ENCODE data around the gene BCAN. TPM values are rescaled to one million over a fixed set of nuclear protein-coding genes. Genes with fewer than 3 reads are reported as not detected.

Gene BCAN
- total RNA-seq, 6 donors from 2014 or later, result 0.11 to 0.13 TPM; not detected in 4

- WGBS, 2 donors, result 26 to 35% methylated on average over 5 to 28 of the region's 40 CpGs
- peak overlapping the region in 3 of 4 donors; percentile 15 to 36 (median 34) for H3K4me3 ChIP-seq
- no peak overlapping the region for H3K27ac ChIP-seq
- peaks cover 9 to 14% (median 11%) of the 10 kb centered on the region in 4 donors for H3K4me1 ChIP-seq
- DNase-seq (peak in 1 of 2 donors; percentile 78), ATAC-seq (ENCODE audit: low FRiP score in 2 of 2) (peak in 1 of 2 donors; percentile 20)
- H3K36me3 ChIP-seq, result no peaks in the 10 kb centered on the region
- H3K9me3 ChIP-seq, result no peaks in the 10 kb centered on the region
- peaks cover 3 to 41% (median 25%) of the 10 kb centered on the region in 4 donors for H3K27me3 ChIP-seq
- TF ChIP-seq POLR2A (IDR thresholded peaks at IDR 0.05) (no peak), EP300 (IDR thresholded peaks at IDR 0.05) (no peak), POLR2AphosphoS5 (IDR thresholded peaks at IDR 0.05) (no peak), CTCF (IDR thresholded peaks at IDR 0.05) (no peak)
Measured at GRCh38 chr1:156642265-156643048, 540 bp downstream of the BCAN start.

GRCh38 chr1:156643049-156643777, 1.3 kb downstream of the BCAN start:
- DNase-seq (no peak), ATAC-seq (ENCODE audit: low FRiP score in 2 of 2) (no peak)
- 57 to 68% methylated on average over 6 of the region's 7 CpGs for WGBS, 2 donors

GRCh38 chr1:156643778-156644092, 1.8 kb downstream of the BCAN start:
- no peak overlapping the region for H3K4me3 ChIP-seq
- DNase-seq (no peak), ATAC-seq (ENCODE audit: low FRiP score in 2 of 2) (no peak)
- no peaks in the 10 kb centered on the region for H3K36me3 ChIP-seq
- no peak overlapping the region for H3K27ac ChIP-seq
- peaks cover 3 to 43% (median 29%) of the 10 kb centered on the region in 4 donors for H3K27me3 ChIP-seq
- peaks cover 9 to 14% (median 11%) of the 10 kb centered on the region in 4 donors for H3K4me1 ChIP-seq
- WGBS, 2 donors, result 63 to 66% methylated on average over 6 to 7 of the region's 7 CpGs
- TF ChIP-seq POLR2AphosphoS5 (IDR thresholded peaks at IDR 0.05) (no peak), POLR2A (IDR thresholded peaks at IDR 0.05) (no peak), EP300 (IDR thresholded peaks at IDR 0.05) (no peak), CTCF (IDR thresholded peaks at IDR 0.05) (no peak)
- no peaks in the 10 kb centered on the region for H3K9me3 ChIP-seq

More at GRCh38 chr1:156643049-156643777, 1.3 kb downstream of the BCAN start:
- Histone ChIP-seq H3K4me1 (peaks cover 9 to 14% (median 11%) of the 10 kb centered on the region in 4 donors), H3K9me3 (no peaks in the 10 kb centered on the region), H3K27me3 (peaks cover 3 to 43% (median 27%) of the 10 kb centered on the region in 4 donors), H3K36me3 (no peaks in the 10 kb centered on the region), H3K27ac (no peak overlapping the region), H3K4me3 (no peak overlapping the region)
- TF ChIP-seq EP300 (IDR thresholded peaks at IDR 0.05) (no peak), POLR2A (IDR thresholded peaks at IDR 0.05) (no peak), CTCF (IDR thresholded peaks at IDR 0.05) (no peak), POLR2AphosphoS5 (IDR thresholded peaks at IDR 0.05) (no peak)

GRCh38 chr1:156644146-156644545, 2.2 kb downstream of the BCAN start:
- ATAC-seq (ENCODE audit: low FRiP score in 2 of 2) (no peak), DNase-seq (no peak)
- Histone ChIP-seq H3K9me3 (no peaks in the 10 kb centered on the region), H3K4me1 (peaks cover 9 to 14% (median 11%) of the 10 kb centered on the region in 4 donors), H3K36me3 (no peaks in the 10 kb centered on the region), H3K27me3 (peaks cover 3 to 44% (median 29%) of the 10 kb centered on the region in 4 donors), H3K4me3 (no peak overlapping the region), H3K27ac (no peak overlapping the region)
- TF ChIP-seq POLR2AphosphoS5 (IDR thresholded peaks at IDR 0.05) (no peak), CTCF (IDR thresholded peaks at IDR 0.05) (no peak), POLR2A (IDR thresholded peaks at IDR 0.05) (no peak), EP300 (IDR thresholded peaks at IDR 0.05) (no peak)
- 91 to 100% methylated on average over 2 to 3 of the region's 3 CpGs for WGBS, 2 donors
